Thymus (tissue), 11 donors: ENCODE data around the gene EIF3D. TPM values are rescaled to one million over a fixed set of nuclear protein-coding genes. Genes with fewer than 3 reads are reported as not detected.
"Not testable (repeated sequence)": the region's sequence is repeated elsewhere in the genome, so short reads cannot be mapped to it uniquely, and the experiment has no call there.

Experiments
- DNase-seq, 9 donors: peaks; one replicate each; pipeline ENCODE4 v3.0.0-alpha.2; 2013; ENCODE audit warnings: low spot score in 9 of 9, low read depth in 6 of 9, missing footprints in 1 of 9
- H3K27ac ChIP-seq, 2 donors: one replicate each; pipeline ENCODE4 v1.5.1; 2013; ENCODE audit warnings: control low read depth in 1 of 2, low read depth in 1 of 2, low read length in 1 of 2, mild to moderate bottlenecking in 1 of 2, moderate library complexity in 1 of 2
- H3K27me3 ChIP-seq, 2 donors: one replicate each; pipeline ENCODE4 v1.5.1; 2013; ENCODE audit warnings: low read length in 1 of 2; ENCODE audit not compliant: control insufficient read depth in 2 of 2, insufficient read depth in 1 of 2
- H3K36me3 ChIP-seq, 2 donors: one replicate each; pipeline ENCODE4 v1.5.1; 2013; ENCODE audit warnings: low read length in 1 of 2, mild to moderate bottlenecking in 1 of 2, moderate library complexity in 1 of 2; ENCODE audit not compliant: control insufficient read depth in 2 of 2, insufficient read depth in 2 of 2
- H3K4me1 ChIP-seq, 2 donors: one replicate each; pipeline ENCODE4 v1.5.1; 2013; ENCODE audit warnings: low read length in 2 of 2; ENCODE audit not compliant: control insufficient read depth in 2 of 2, insufficient read depth in 2 of 2
- H3K4me3 ChIP-seq, 2 donors: one replicate each; pipeline ENCODE4 v1.5.1; 2013; ENCODE audit warnings: low read length in 2 of 2, control low read depth in 1 of 2, mild to moderate bottlenecking in 1 of 2
- H3K9me3 ChIP-seq, 2 donors: one replicate each; pipeline ENCODE4 v1.5.1; 2013; ENCODE audit warnings: low read length in 1 of 2, mild to moderate bottlenecking in 1 of 2; ENCODE audit not compliant: control insufficient read depth in 2 of 2, insufficient read depth in 1 of 2
- WGBS: extraction: QIAGEN DNeasy Blood & Tissue Kit; methylation state at CpG from one replicate; pipeline ENCODE4 v1.1.7; 2013; 5-methylcytosine and 5-hydroxymethylcytosine counted together
- polyA plus RNA-seq: library from polyadenylated mRNA; stranded (reverse); fragments of 200-250 nt; gene quantifications from one replicate; pipeline ENCODE4 v1.2.3, GENCODE V29; 2013
- total RNA-seq: library from RNA; stranded (reverse); fragments of 120-200 nt; gene quantifications from one replicate; pipeline ENCODE4 v1.2.4, GENCODE V29; 2013
- donor health status: healthy.

Gene EIF3D
- total and polyA plus RNA-seq, 2 donors, result 185 to 267 TPM

GRCh38 chr22:36546092-36546804 is 17.3 kb upstream of the EIF3D start:
- Histone ChIP-seq H3K4me1 (no peaks in the 10 kb centered on the region), H3K4me3 (no peak overlapping the region), H3K36me3 (no peaks in the 10 kb centered on the region), H3K9me3 (no peaks in the 10 kb centered on the region), H3K27me3 (peaks cover 0 to 3% of the 10 kb centered on the region in 2 donors), H3K27ac (no peak overlapping the region)
- peak in 3 of 9 donors; percentile 12 to 40 (median 31) for DNase-seq
- 32% methylated on average over 23 of the region's 23 CpGs for WGBS

- WGBS, result 94% methylated on average over 11 of the region's 11 CpGs
- Histone ChIP-seq H3K4me3 (no peak overlapping the region), H3K4me1 (no peaks in the 10 kb centered on the region), H3K27ac (no peak overlapping the region), H3K27me3 (peaks cover 0 to 3% of the 10 kb centered on the region in 2 donors), H3K9me3 (no peaks in the 10 kb centered on the region), H3K36me3 (no peaks in the 10 kb centered on the region)
- DNase-seq, result no peak
Measured at GRCh38 chr22:36544107-36544620, 15.2 kb upstream of the EIF3D start.

DNA sequence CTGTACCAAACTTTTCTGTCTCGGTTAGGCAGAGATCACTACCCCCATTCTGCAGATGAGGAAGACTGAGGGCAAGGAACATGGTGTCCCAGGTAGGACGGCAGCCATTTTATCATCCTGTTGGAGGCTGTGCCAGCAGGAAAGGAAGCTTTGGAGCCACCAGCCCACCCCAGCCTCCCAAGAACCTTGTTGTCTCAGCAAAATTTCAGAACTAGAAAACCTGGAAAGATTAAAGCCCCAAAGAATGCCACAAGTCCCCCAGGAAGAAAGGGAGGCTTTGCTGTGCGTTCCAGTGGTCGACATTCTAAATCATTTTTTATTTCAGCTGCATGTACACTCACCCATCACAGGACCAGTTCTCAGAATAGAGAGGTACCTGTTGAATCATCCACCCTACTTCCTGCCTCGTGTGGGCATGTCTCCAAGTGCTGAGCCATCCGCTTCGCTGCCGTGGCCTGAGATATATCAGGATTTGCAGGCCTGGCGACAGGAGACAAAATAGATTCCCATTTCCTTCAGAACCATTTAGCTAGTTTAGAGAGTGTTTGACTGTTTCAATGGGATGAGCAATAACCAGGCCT is 13.0 kb upstream of the EIF3D start:
- no peaks in the 10 kb centered on the region for H3K36me3 ChIP-seq
- H3K4me3 ChIP-seq, result no peak overlapping the region
- no peak for DNase-seq
- no peaks in the 10 kb centered on the region for H3K4me1 ChIP-seq
- 52% methylated on average over 9 of the region's 9 CpGs for WGBS
- H3K27ac ChIP-seq, result no peak overlapping the region
- peaks cover 0 to 6% of the 10 kb centered on the region in 2 donors for H3K27me3 ChIP-seq
- H3K9me3 ChIP-seq, result no peaks in the 10 kb centered on the region

GRCh38 chr22:36540867-36541642 is 12.1 kb upstream of the EIF3D start:
- Histone ChIP-seq H3K27me3 (peaks cover 0 to 9% of the 10 kb centered on the region in 2 donors), H3K9me3 (no peaks in the 10 kb centered on the region), H3K4me3 (no peak overlapping the region), H3K36me3 (no peaks in the 10 kb centered on the region), H3K27ac (no peak overlapping the region), H3K4me1 (no peaks in the 10 kb centered on the region)
- DNase-seq, result no peak
- WGBS, result 92% methylated on average over 12 of the region's 12 CpGs

DNA sequence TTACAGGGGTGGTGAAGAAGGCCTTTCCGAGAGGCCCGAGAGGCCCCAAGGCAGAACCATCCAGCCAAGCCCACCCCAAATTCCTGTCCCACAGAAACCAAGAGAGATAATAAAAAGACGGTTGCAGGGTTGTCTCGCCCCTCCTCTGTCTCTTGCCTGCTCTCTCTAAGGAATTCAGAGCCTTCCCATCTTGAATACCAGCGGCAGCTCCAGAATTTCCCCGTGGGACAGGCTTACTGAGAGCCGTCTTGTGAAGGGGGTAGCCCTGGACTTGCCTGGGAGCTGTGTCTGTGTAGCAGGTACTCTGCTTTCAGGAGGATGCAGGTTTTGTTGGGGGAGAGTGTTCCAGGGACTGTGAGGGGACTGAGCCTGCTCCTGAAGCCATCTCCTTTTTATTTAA is 9.6 kb upstream of the EIF3D start:
- Histone ChIP-seq H3K4me1 (no peaks in the 10 kb centered on the region), H3K4me3 (no peak overlapping the region), H3K9me3 (no peaks in the 10 kb centered on the region), H3K27ac (peak overlapping the region in 1 of 2 donors; percentile 9), H3K36me3 (no peaks in the 10 kb centered on the region), H3K27me3 (peaks cover 0 to 7% of the 10 kb centered on the region in 2 donors)
- DNase-seq, result no peak
- 90% methylated on average over 7 of the region's 7 CpGs for WGBS

DNA sequence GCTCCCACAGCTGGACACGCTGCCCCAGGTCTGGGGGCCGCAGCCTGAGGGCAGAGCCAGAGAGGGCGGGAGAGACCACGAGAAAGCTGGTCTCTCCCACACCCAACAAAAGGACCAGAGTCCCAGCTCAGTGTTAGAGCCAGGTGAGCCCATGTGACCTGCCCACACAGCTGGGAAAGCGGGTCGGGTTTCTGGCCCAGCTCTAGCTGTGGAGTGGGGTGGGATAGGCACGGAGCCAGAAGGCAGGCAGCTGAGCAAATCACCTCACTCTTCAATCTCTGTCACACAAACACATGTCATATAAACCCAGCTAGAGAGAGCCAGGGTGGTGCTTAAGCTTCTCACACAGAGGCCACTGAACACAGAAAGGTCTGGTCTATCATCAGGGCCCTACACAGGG is 7.8 kb upstream of the EIF3D start:
- no peaks in the 10 kb centered on the region for H3K9me3 ChIP-seq
- H3K4me3 ChIP-seq, result no peak overlapping the region
- DNase-seq, result peak in 1 of 9 donors; percentile 23
- H3K36me3 ChIP-seq, result no peaks in the 10 kb centered on the region
- H3K27me3 ChIP-seq, result peaks cover 0 to 7% of the 10 kb centered on the region in 2 donors
- peak overlapping the region; percentile 46 to 53 for H3K27ac ChIP-seq
- H3K4me1 ChIP-seq, result no peaks in the 10 kb centered on the region
- 89% methylated on average over 7 of the region's 7 CpGs for WGBS

- H3K27ac ChIP-seq, H3K27me3 ChIP-seq, H3K9me3 ChIP-seq, H3K4me1 ChIP-seq, H3K4me3 ChIP-seq, H3K36me3 ChIP-seq, DNase-seq: not testable (repeated sequence)
- 85% methylated on average over 4 of the region's 4 CpGs for WGBS
Measured at GRCh38 chr22:36533320-36533719, 4.4 kb upstream of the EIF3D start.

- no peak overlapping the region for H3K27ac ChIP-seq
- peaks cover 7 to 16% of the 10 kb centered on the region in 2 donors for H3K4me1 ChIP-seq
- H3K9me3 ChIP-seq, result peaks cover 0 to 4% of the 10 kb centered on the region in 2 donors
- peaks cover 0 to 5% of the 10 kb centered on the region in 2 donors for H3K27me3 ChIP-seq
- H3K36me3 ChIP-seq, result no peaks in the 10 kb centered on the region
- DNase-seq, result no peak
- no peak overlapping the region for H3K4me3 ChIP-seq
- WGBS, result 71% methylated on average over 2 of the region's 2 CpGs
Measured at GRCh38 chr22:36532466-36532865, 3.5 kb upstream of the EIF3D start.

DNA sequence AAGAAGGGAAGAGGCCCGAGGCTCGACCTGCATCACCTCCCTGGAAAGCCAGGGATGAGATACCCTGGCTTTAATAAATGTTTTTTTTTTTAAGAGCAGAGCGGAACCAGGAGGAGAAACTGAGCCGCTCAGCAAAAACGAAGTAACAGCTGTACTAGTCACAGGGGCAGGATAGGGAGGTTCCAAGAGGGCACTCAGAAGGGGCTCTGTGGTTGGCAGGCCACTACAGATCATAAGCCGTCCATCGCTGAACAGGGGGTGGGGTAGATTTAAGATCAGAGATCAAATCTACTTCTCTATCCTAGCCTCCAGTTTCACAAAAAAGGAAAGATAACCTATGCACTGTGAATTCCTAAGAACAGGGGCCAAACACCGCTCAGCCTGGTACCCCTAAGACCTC is 625 bp downstream of the EIF3D start:
- Histone ChIP-seq H3K27ac (peak overlapping the region; percentile 91 to 94), H3K36me3 (peaks cover 33 to 38% of the 10 kb centered on the region in 2 donors), H3K4me1 (peaks cover 10 to 17% of the 10 kb centered on the region in 2 donors), H3K9me3 (peaks cover 0 to 4% of the 10 kb centered on the region in 2 donors), H3K4me3 (peak overlapping the region; percentile 77 to 93), H3K27me3 (no peaks in the 10 kb centered on the region)
- 12% methylated on average over 8 of the region's 8 CpGs for WGBS
- DNase-seq, result peak in 1 of 9 donors; percentile 13
